HFFc6 (cell line): Measurements from ENCODE around the gene TBX4. TPM values are rescaled to one million over a fixed set of nuclear protein-coding genes. Genes with fewer than 3 reads are reported as not detected.

Source experiments
- DNase-seq: peaks from one replicate; pipeline ENCODE4 v3.0.0-alpha.2; 2018
- H3K27ac Mint-ChIP-seq: 2 replicates; pipeline ENCODE4 v1.8.0; 2020; ENCODE audit warnings: mild to moderate bottlenecking, mixed read lengths
- H3K27me3 Mint-ChIP-seq: 2 replicates; pipeline ENCODE4 v1.8.0; 2021; ENCODE audit warnings: mild to moderate bottlenecking, moderate library complexity, mixed read lengths; ENCODE audit not compliant: insufficient read depth
- H3K36me3 Mint-ChIP-seq: 2 replicates; pipeline ENCODE4 v1.8.0; 2021; ENCODE audit warnings: low read depth, mixed read lengths
- H3K4me1 Mint-ChIP-seq: 2 replicates; pipeline ENCODE4 v1.8.0; 2020; ENCODE audit warnings: low read depth, mixed read lengths
- H3K4me3 Mint-ChIP-seq: 2 replicates; pipeline ENCODE4 v1.8.0; 2020; ENCODE audit warnings: mild to moderate bottlenecking, moderate library complexity, mixed read lengths
- H3K9me3 Mint-ChIP-seq: 2 replicates; pipeline ENCODE4 v1.8.0; 2020; ENCODE audit warnings: mild to moderate bottlenecking, mixed read lengths
- CTCF ChIP-seq: fragments of 200-600 bp; sonication (generic); IDR thresholded peaks from 2 replicates; pipeline ENCODE4 v1.5.0; 2021; ENCODE audit warnings: antibody characterized with exemption, mild to moderate bottlenecking
- total RNA-seq, 6 experiments: library from RNA; stranded (reverse); fragmentation: NEBNext Ultra II Directional; extraction: Animal tissue kit (Norgen Biotek cat#: 25700); gene quantifications; 2 replicates in 1 of 6; 3 replicates in 5 of 6; pipeline ENCODE4 v1.2.3, GENCODE V29; 2021

Gene TBX4
- total RNA-seq, 6 experiments from 2014 or later: 0.11 to 0.26 (median 0.18) TPM; not detected in 3

GRCh38 chr17:61458421-61459141 is 6.4 kb downstream of the TBX4 start:
- H3K27ac Mint-ChIP-seq: no peak overlapping the region
- TF ChIP-seq CTCF: no peak
- H3K4me1 Mint-ChIP-seq: peaks cover 27% of the 10 kb centered on the region
- H3K9me3 Mint-ChIP-seq: peaks cover 6% of the 10 kb centered on the region; the same call in 1 of the 2 replicates
- H3K36me3 Mint-ChIP-seq: peaks cover 22% of the 10 kb centered on the region
- peaks cover 76% of the 10 kb centered on the region for H3K27me3 Mint-ChIP-seq
- no peak overlapping the region; the same call in 1 of the 2 replicates for H3K4me3 Mint-ChIP-seq
- DNase-seq: no peak

- TF ChIP-seq CTCF: no peak
- Mint-ChIP-seq H3K9me3 (peaks cover 6% of the 10 kb centered on the region; the same call in 1 of the 2 replicates), H3K27ac (no peak overlapping the region), H3K4me3 (no peak overlapping the region), H3K4me1 (peaks cover 22% of the 10 kb centered on the region), H3K27me3 (peaks cover 70% of the 10 kb centered on the region), H3K36me3 (peaks cover 22% of the 10 kb centered on the region)
- no peak for DNase-seq
Measured at GRCh38 chr17:61459142-61459809, 7.1 kb downstream of the TBX4 start.

- Mint-ChIP-seq H3K27ac (no peak overlapping the region), H3K36me3 (peaks cover 22% of the 10 kb centered on the region), H3K27me3 (peaks cover 66% of the 10 kb centered on the region), H3K9me3 (peaks cover 6% of the 10 kb centered on the region; the same call in 1 of the 2 replicates), H3K4me3 (no peak overlapping the region), H3K4me1 (peaks cover 20% of the 10 kb centered on the region)
- no peak for TF ChIP-seq CTCF
- no peak for DNase-seq
Measured at GRCh38 chr17:61459939-61460718, 7.9 kb downstream of the TBX4 start.

- H3K27ac Mint-ChIP-seq: no peak overlapping the region
- no peak overlapping the region for H3K4me3 Mint-ChIP-seq
Measured at GRCh38 chr17:61460796-61461585, 8.8 kb downstream of the TBX4 start.

More at GRCh38 chr17:61460796-61461585, 8.8 kb downstream of the TBX4 start:
- Mint-ChIP-seq H3K27me3 (peaks cover 60% of the 10 kb centered on the region), H3K9me3 (peaks cover 6% of the 10 kb centered on the region; the same call in 1 of the 2 replicates), H3K36me3 (peaks cover 17% of the 10 kb centered on the region), H3K4me1 (peaks cover 20% of the 10 kb centered on the region)
- no peak for DNase-seq
- no peak for TF ChIP-seq CTCF
